Adrenal gland (tissue), 5 donors: Measurements from ENCODE around the gene SHMT2.

Source experiments
- POLR2A ChIP-seq, 2 donors: fragments of 450-650 bp; IDR thresholded peaks; one replicate each; pipeline ENCODE4 v1.6.1; 2017; ENCODE audit warnings: antibody characterized with exemption in 2 of 2, mild to moderate bottlenecking in 2 of 2, moderate library complexity in 1 of 2
- TF ChIP-seq, protein P1 (sequence below), 6 experiments: fragments of 450-650 bp in 4 of 6; fragments of 200-600 bp in 2 of 6; sonication (generic) in 1 of 6; IDR thresholded peaks; 1 replicate in 5 of 6; 2 replicates in 1 of 6; pipeline versions ENCODE4 v1.5.1 to v1.8.0; 2016 to 2021; ENCODE audit warnings: antibody characterized with exemption in 6 of 6, mild to moderate bottlenecking in 2 of 6, moderate library complexity in 1 of 6
- donor health status: DM: no; HTN: no; CAD: no.

DNA sequence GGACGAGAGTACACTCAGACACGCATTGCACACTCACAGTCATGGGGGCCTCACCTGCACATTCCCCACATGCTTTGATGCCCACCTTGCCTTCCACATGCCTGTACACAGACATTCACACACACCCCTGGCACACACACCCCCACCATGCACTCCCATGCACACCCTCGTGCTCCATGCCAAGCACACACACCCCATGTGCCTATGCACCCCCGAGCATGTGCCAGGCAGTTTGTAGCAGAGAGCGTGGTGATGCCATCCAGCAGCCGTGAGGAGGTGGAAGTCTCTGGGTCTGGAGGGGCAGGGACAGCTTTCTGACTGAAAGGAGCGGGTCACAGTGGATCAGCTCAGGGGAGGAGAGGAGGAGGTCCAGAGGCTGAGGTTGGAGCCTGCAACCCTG, 23.6 kb upstream of the SHMT2 start:
- TF ChIP-seq POLR2A (IDR thresholded peaks at IDR 0.05), result no peak
- TF ChIP-seq, protein P1, sequence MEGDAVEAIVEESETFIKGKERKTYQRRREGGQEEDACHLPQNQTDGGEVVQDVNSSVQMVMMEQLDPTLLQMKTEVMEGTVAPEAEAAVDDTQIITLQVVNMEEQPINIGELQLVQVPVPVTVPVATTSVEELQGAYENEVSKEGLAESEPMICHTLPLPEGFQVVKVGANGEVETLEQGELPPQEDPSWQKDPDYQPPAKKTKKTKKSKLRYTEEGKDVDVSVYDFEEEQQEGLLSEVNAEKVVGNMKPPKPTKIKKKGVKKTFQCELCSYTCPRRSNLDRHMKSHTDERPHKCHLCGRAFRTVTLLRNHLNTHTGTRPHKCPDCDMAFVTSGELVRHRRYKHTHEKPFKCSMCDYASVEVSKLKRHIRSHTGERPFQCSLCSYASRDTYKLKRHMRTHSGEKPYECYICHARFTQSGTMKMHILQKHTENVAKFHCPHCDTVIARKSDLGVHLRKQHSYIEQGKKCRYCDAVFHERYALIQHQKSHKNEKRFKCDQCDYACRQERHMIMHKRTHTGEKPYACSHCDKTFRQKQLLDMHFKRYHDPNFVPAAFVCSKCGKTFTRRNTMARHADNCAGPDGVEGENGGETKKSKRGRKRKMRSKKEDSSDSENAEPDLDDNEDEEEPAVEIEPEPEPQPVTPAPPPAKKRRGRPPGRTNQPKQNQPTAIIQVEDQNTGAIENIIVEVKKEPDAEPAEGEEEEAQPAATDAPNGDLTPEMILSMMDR (IDR thresholded peaks at IDR 0.05), result no peak
